Fibroblast of lung (primary cell): ENCODE results near the gene PRR14L. TPM values are rescaled to one million over a fixed set of nuclear protein-coding genes. Genes with fewer than 3 reads are reported as not detected.

Experiments used
- DNase-seq, 2 donors: peaks; one replicate each; pipeline versions ENCODE4 v3.0.0 to v3.0.0-alpha.2; 2010; ENCODE audit warnings: low read depth in 2 of 2
- H2AFZ ChIP-seq: 2 replicates; pipeline ENCODE4 v1.5.1; 2012; ENCODE audit warnings: low read length, control low read depth, inconsistent platforms
- H3K27ac ChIP-seq: 2 replicates; pipeline ENCODE4 v1.5.1; 2011; ENCODE audit warnings: low read length, control low read depth; ENCODE audit not compliant: insufficient read depth
- H3K27me3 ChIP-seq: 2 replicates; pipeline ENCODE4 v1.5.1; 2011; ENCODE audit warnings: mild to moderate bottlenecking, low read length; ENCODE audit not compliant: control insufficient read depth, insufficient read depth
- H3K36me3 ChIP-seq: 2 replicates; pipeline ENCODE4 v1.5.1; 2011; ENCODE audit warnings: low read length; ENCODE audit not compliant: control insufficient read depth, insufficient read depth
- H3K4me1 ChIP-seq: 2 replicates; pipeline ENCODE4 v1.5.1; 2011; ENCODE audit warnings: low read length; ENCODE audit not compliant: control insufficient read depth, insufficient read depth; ENCODE audit errors: extremely low read depth
- H3K4me2 ChIP-seq: 2 replicates; pipeline ENCODE4 v1.5.1; 2011; ENCODE audit warnings: low read length, control low read depth; ENCODE audit not compliant: insufficient read depth; ENCODE audit errors: extremely low read depth
- H3K4me3 ChIP-seq, 4 experiments: fragments of 200-600 bp in 1 of 4; sonication (generic) in 1 of 4; replicated peaks in 1 of 4; 2 replicates each; pipeline ENCODE4 v1.5.1; 2011 to 2016; ENCODE audit warnings: low read length in 4 of 4, low read depth in 3 of 4, mild to moderate bottlenecking in 3 of 4, control low read depth in 2 of 4, inconsistent platforms in 1 of 4, mixed read lengths in 1 of 4; ENCODE audit not compliant: insufficient read depth in 1 of 4; ENCODE audit errors: control extremely low read depth in 1 of 4
- H3K79me2 ChIP-seq: 2 replicates; pipeline ENCODE4 v1.5.1; 2012; ENCODE audit warnings: mild to moderate bottlenecking, low read length, inconsistent platforms; ENCODE audit not compliant: control insufficient read depth, insufficient read depth
- H3K9ac ChIP-seq: 2 replicates; pipeline ENCODE4 v1.5.1; 2011; ENCODE audit warnings: mild to moderate bottlenecking, low read length, control low read depth; ENCODE audit not compliant: insufficient read depth
- H3K9me3 ChIP-seq: 2 replicates; pipeline ENCODE4 v1.5.1; 2012; ENCODE audit warnings: low read depth, low read length; ENCODE audit not compliant: control insufficient read depth, insufficient read depth
- H4K20me1 ChIP-seq: 2 replicates; pipeline ENCODE4 v1.5.1; 2011; ENCODE audit warnings: low read length; ENCODE audit not compliant: control insufficient read depth, insufficient read depth; ENCODE audit errors: extremely low read depth
- EZH2 ChIP-seq: IDR thresholded peaks from 2 replicates; pipeline ENCODE4 v1.5.1; 2012; ENCODE audit warnings: low read length, control low read depth, mild to moderate bottlenecking; ENCODE audit errors: missing control alignments
- polyA plus RNA-seq, 2 donors: library from polyadenylated mRNA; depleted of rRNA in 1 of 2; stranded (reverse) in 1 of 2; unstranded in 1 of 2; fragments of >200 nt; gene quantifications; 2 replicates each; pipeline ENCODE4 v1.2.1, GENCODE V29; 2011 to 2012; ENCODE audit warnings: missing spikeins in 1 of 2
- total RNA-seq: library from RNA; depleted of rRNA; stranded (reverse); fragments of >200 nt; gene quantifications from 2 replicates; pipeline ENCODE4 v1.2.1, GENCODE V29; 2014
- TF ChIP-seq, protein P1 (sequence below), 2 donors: IDR thresholded peaks in 1 of 2; conservative IDR thresholded peaks in 1 of 2; 1 replicate in 1 of 2; 2 replicates in 1 of 2; pipeline ENCODE4 v1.5.1; 2011 to 2012; ENCODE audit warnings: low read length in 2 of 2, control low read depth in 1 of 2, inconsistent platforms in 1 of 2, low read depth in 1 of 2, mild to moderate bottlenecking in 1 of 2

The PRR14L gene
- total and polyA plus RNA-seq, 2 donors (not counting 1 experiment from before 2014, with no cell fraction given): 14.4 to 17.3 TPM

DNA sequence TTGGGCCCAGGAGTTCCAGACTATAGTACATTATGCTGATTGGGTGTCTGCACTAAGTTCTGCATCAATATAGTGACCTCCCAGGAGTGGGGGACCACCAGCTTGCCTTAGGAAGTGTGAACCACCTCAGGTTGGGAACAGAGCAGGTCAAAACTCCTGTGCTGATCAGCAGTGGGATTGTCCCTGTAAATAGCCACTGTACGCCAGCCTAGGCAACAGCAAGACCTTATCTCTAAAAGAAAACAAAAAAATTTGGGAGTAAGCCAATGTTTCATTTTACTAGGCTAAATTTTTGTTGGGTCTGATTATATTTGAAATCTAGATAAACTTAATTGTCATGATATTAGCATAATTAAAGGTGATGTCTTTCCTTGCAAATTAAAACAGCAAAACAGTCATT lies 7.3 kb upstream of the PRR14L start:
- TF ChIP-seq, protein P1, sequence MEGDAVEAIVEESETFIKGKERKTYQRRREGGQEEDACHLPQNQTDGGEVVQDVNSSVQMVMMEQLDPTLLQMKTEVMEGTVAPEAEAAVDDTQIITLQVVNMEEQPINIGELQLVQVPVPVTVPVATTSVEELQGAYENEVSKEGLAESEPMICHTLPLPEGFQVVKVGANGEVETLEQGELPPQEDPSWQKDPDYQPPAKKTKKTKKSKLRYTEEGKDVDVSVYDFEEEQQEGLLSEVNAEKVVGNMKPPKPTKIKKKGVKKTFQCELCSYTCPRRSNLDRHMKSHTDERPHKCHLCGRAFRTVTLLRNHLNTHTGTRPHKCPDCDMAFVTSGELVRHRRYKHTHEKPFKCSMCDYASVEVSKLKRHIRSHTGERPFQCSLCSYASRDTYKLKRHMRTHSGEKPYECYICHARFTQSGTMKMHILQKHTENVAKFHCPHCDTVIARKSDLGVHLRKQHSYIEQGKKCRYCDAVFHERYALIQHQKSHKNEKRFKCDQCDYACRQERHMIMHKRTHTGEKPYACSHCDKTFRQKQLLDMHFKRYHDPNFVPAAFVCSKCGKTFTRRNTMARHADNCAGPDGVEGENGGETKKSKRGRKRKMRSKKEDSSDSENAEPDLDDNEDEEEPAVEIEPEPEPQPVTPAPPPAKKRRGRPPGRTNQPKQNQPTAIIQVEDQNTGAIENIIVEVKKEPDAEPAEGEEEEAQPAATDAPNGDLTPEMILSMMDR (conservative IDR thresholded peaks at IDR 0.05 in 1 of 2, IDR thresholded peaks at IDR 0.05 in 1 of 2; ENCODE audit: low read depth in 1 of 2, low read length in 2 of 2): no peak
- no peak for TF ChIP-seq EZH2
- Histone ChIP-seq H3K27ac (no peak overlapping the region), H2AFZ (no peak overlapping the region)

DNA sequence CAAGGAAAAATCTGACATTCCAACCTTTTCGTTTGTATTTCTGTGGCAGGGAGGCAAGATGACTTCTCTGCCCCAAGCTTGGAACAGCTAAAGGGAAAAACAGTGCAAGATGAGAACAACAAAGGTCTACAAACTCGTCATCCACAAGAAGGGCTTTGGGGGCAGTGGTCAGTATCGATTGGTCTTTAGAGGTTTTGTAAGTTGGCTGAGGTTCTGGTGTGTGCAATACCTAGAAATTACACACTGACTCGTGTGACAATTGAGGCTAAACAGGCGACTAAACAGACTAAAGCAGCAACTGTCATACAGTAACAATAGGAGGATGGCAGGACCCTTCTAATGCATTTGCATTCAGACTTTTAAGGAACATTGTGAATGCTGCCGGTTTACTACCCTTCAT lies 4.9 kb upstream of the PRR14L start:
- H2AFZ ChIP-seq: peak overlapping the region; percentile 97
- H4K20me1 ChIP-seq: no peaks in the 10 kb centered on the region
- no peak for DNase-seq
- H3K4me3 ChIP-seq: peak overlapping the region; percentile 81 to 95 (median 92)
- no peak overlapping the region for H3K27ac ChIP-seq
- no peaks in the 10 kb centered on the region for H3K36me3 ChIP-seq
- H3K4me1 ChIP-seq: peaks cover 17% of the 10 kb centered on the region
- no peak overlapping the region for H3K9ac ChIP-seq
- peaks cover 3% of the 10 kb centered on the region for H3K79me2 ChIP-seq
- H3K9me3 ChIP-seq: no peaks in the 10 kb centered on the region
- H3K4me2 ChIP-seq: peak overlapping the region; percentile 99
- H3K27me3 ChIP-seq: no peaks in the 10 kb centered on the region
- no peak for TF ChIP-seq EZH2
- TF ChIP-seq, protein P1 (conservative IDR thresholded peaks at IDR 0.05 in 1 of 2, IDR thresholded peaks at IDR 0.05 in 1 of 2; ENCODE audit: low read depth in 1 of 2, low read length in 2 of 2): no peak

More for the DNA sequence above, 7.3 kb upstream of the PRR14L start:
- Histone ChIP-seq H3K36me3 (no peaks in the 10 kb centered on the region), H3K4me1 (peaks cover 14% of the 10 kb centered on the region), H3K79me2 (peaks cover 3% of the 10 kb centered on the region), H4K20me1 (no peaks in the 10 kb centered on the region), H3K9me3 (no peaks in the 10 kb centered on the region), H3K4me3 (no peak overlapping the region), H3K4me2 (no peak overlapping the region), H3K27me3 (no peaks in the 10 kb centered on the region), H3K9ac (no peak overlapping the region)
- no peak for DNase-seq

DNA sequence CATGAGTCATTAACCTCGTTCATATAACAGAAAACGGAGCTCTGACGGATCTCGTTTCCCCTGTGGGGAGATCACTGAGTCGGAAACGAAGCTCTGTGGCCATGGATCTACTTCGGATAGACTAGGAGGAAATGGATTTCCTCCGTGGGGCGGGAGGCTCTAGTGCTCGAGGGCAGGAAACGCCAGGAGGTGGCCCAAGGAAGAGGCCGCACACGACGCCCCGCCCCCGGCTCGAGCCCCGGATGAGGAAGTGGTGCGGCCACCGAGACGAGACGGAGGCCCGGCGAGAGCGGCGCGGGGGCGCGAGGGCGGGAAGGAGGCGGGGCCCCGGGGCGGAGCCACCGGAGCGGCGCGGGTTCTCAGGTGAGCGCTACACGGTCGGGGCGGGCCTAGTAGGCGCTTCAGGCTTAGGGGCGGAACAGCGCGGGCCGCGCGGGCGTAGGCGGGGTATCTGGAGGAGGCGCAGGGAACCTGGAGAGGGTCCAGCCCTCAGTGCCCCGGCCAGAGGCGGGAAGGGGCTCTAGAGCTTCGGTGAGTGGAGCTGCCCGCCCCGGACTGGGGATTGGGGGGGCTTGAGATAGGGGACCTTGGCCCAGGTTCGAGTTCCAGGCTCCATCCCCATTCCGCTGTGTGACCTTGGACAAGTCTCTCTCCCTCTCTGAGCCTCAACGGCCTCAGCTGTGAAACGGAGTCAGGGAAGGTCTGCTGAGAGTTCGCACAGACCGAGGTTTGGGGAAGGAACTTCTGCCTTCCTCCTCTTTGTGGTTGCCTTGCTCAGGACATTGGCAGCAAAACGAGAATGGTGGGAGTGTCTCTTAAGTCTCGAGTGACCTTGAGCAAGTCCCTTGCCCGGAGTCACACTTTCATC lies 3.9 kb upstream of the PRR14L start, which contains the start of gene DEPDC5:
Gene DEPDC5 (plus strand): TSS at position 386 of the 868 bp plus-strand sequence. CDS start 903 bp downstream, outside the sequence.
- Histone ChIP-seq H2AFZ (peak within 1 kb of the TSS; percentile 97), H3K4me2 (peak within 1 kb of the TSS; percentile 99), H3K9ac (peak within 1 kb of the TSS; percentile 75), H3K27me3 (no peaks in the 10 kb centered on the region), H3K4me1 (peaks cover 17% of the 10 kb centered on the region), H4K20me1 (no peaks in the 10 kb centered on the region), H3K36me3 (no peaks in the 10 kb centered on the region), H3K27ac (peak within 1 kb of the TSS; percentile 88), H3K4me3 (peak within 1 kb of the TSS; percentile 81 to 95 (median 92)), H3K9me3 (no peaks in the 10 kb centered on the region), H3K79me2 (peaks cover 13% of the 10 kb centered on the region)
- DNase-seq: peak; percentile 90 to 91
- TF ChIP-seq, protein P1 (conservative IDR thresholded peaks at IDR 0.05 in 1 of 2, IDR thresholded peaks at IDR 0.05 in 1 of 2; ENCODE audit: low read depth in 1 of 2, low read length in 2 of 2): no peak
- no peak for TF ChIP-seq EZH2
